Cardiac muscle cell (in vitro differentiated cells and primary cell): ENCODE data around the gene DEF6. TPM values are rescaled to one million over a fixed set of nuclear protein-coding genes. Genes with fewer than 3 reads are reported as not detected.

Experiments
- DNase-seq, 2 donors: peaks; one replicate each; pipeline versions ENCODE4 v3.0.0 to v3.0.0-alpha.2; 2010 to 2017; ENCODE audit warnings: low read depth in 1 of 2, low spot score in 1 of 2
- H3K27ac ChIP-seq: fragments of 200-600 bp; sonication (generic); 2 replicates; pipeline ENCODE4 v1.5.1; 2016
- H3K27me3 ChIP-seq: fragments of 200-600 bp; sonication (generic); 2 replicates; pipeline ENCODE4 v1.6.0; 2016; ENCODE audit warnings: control low read depth
- H3K36me3 ChIP-seq: fragments of 200-600 bp; sonication (generic); 2 replicates; pipeline ENCODE4 v1.5.1; 2016; ENCODE audit warnings: control low read depth
- H3K4me1 ChIP-seq: fragments of 200-600 bp; sonication (generic); 2 replicates; pipeline ENCODE4 v1.8.1; 2017; ENCODE audit warnings: low read depth, mild to moderate bottlenecking, mixed run types
- H3K4me3 ChIP-seq: fragments of 200-600 bp; sonication (generic); 2 replicates; pipeline ENCODE4 v1.5.1; 2016; ENCODE audit warnings: mild to moderate bottlenecking
- H3K9me3 ChIP-seq: fragments of 200-600 bp; sonication (generic); 2 replicates; pipeline ENCODE4 v1.5.1; 2017; ENCODE audit warnings: low read depth, mild to moderate bottlenecking, control low read depth
- polyA plus RNA-seq: library from polyadenylated mRNA; unstranded; fragments of >200 nt; fragmentation: Nextera tagmentation; extraction: Ambion mirVana; gene quantifications from 2 replicates; pipeline ENCODE4 v1.2.1, GENCODE V29; 2016
- total RNA-seq: library from RNA; depleted of rRNA; stranded (reverse); fragments of >200 nt; gene quantifications from 2 replicates; pipeline ENCODE4 v1.2.3, GENCODE V29; 2016
- TF ChIP-seq, protein P1 (sequence below): IDR thresholded peaks from 2 replicates; pipeline ENCODE4 v1.5.1; 2012; ENCODE audit warnings: low read depth, mild to moderate bottlenecking, low read length

The DEF6 gene
- total and polyA plus RNA-seq, 2 experiments from 2014 or later = 2.3 to 9.2 TPM

DNA sequence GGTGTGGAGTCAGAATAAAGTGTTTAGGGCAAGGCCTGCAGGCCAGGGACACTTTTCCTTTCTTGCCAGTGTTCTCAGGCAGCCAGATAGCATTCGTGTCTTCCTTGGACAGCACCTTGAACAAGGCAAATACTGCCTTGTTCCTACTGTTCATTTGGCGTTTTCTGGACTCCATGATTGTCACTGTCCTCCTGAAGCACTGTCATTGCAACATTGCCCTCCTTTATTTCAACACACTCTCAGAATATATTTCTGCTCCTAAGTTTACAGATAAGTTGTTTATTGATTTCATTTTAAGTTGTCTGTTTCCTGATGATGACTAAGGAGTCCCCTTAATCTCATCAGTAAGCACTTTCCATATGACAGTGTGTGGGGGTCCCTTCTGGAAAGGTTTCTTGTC lies 15.1 kb upstream of the DEF6 start:
- TF ChIP-seq, protein P1, sequence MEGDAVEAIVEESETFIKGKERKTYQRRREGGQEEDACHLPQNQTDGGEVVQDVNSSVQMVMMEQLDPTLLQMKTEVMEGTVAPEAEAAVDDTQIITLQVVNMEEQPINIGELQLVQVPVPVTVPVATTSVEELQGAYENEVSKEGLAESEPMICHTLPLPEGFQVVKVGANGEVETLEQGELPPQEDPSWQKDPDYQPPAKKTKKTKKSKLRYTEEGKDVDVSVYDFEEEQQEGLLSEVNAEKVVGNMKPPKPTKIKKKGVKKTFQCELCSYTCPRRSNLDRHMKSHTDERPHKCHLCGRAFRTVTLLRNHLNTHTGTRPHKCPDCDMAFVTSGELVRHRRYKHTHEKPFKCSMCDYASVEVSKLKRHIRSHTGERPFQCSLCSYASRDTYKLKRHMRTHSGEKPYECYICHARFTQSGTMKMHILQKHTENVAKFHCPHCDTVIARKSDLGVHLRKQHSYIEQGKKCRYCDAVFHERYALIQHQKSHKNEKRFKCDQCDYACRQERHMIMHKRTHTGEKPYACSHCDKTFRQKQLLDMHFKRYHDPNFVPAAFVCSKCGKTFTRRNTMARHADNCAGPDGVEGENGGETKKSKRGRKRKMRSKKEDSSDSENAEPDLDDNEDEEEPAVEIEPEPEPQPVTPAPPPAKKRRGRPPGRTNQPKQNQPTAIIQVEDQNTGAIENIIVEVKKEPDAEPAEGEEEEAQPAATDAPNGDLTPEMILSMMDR = no peak
- no peak for DNase-seq
- Histone ChIP-seq H3K27ac (no peak overlapping the region), H3K9me3 (no peaks in the 10 kb centered on the region), H3K4me1 (peaks cover 15% of the 10 kb centered on the region), H3K4me3 (no peak overlapping the region), H3K36me3 (peaks cover 42% of the 10 kb centered on the region), H3K27me3 (no peaks in the 10 kb centered on the region)

- Histone ChIP-seq H3K27me3 (no peaks in the 10 kb centered on the region), H3K27ac (no peak overlapping the region), H3K4me3 (no peak overlapping the region), H3K36me3 (peaks cover 51% of the 10 kb centered on the region), H3K4me1 (peaks cover 15% of the 10 kb centered on the region), H3K9me3 (no peaks in the 10 kb centered on the region)
- TF ChIP-seq, protein P1 = no peak
- DNase-seq = no peak
Observed at GRCh38 chr6:35283361-35283760, 14.3 kb upstream of the DEF6 start.

DNA sequence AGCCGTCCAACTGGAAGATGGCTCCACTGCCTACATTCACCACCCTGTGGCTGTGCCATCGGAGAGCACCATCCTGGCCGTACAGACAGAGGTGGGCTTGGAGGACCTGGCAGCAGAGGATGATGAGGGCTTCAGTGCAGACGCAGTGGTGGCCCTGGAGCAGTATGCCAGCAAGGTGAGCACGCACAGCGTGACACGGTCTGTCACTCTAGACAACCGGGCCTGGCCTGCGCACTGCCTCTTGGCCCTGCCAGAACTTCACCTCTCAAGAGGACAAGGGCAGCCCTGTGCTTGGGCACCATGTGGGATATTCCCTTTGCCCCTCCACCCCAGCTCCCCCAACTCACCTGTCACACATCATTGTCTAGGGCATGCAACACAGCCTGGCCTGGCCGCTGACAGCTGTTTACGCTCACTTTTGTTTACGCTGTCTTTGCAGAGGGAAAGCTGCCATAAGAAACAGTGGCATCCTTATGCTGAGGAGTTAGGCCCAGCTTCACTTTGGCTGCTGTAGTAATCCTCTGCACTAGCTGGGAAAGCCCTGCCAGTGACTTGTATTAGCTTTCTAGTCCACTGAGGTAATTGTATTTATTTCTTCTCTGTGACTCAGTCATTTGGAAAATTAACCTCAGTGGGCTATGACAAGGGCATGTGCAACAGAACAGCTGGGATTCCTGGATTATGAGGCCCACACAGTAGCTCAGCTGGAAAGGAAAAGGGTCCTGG lies 9.8 kb upstream of the DEF6 start:
- DNase-seq = no peak
- Histone ChIP-seq H3K4me1 (no peaks in the 10 kb centered on the region), H3K27ac (no peak overlapping the region), H3K4me3 (no peak overlapping the region), H3K9me3 (no peaks in the 10 kb centered on the region), H3K27me3 (no peaks in the 10 kb centered on the region), H3K36me3 (peaks cover 62% of the 10 kb centered on the region)
- TF ChIP-seq, protein P1 = no peak

- Histone ChIP-seq H3K27me3 (no peaks in the 10 kb centered on the region), H3K36me3 (peaks cover 54% of the 10 kb centered on the region), H3K4me3 (no peak overlapping the region), H3K4me1 (no peaks in the 10 kb centered on the region), H3K9me3 (no peaks in the 10 kb centered on the region), H3K27ac (no peak overlapping the region)
- TF ChIP-seq, protein P1 = no peak
- DNase-seq = no peak
Observed at GRCh38 chr6:35288834-35289233, 8.8 kb upstream of the DEF6 start.

DNA sequence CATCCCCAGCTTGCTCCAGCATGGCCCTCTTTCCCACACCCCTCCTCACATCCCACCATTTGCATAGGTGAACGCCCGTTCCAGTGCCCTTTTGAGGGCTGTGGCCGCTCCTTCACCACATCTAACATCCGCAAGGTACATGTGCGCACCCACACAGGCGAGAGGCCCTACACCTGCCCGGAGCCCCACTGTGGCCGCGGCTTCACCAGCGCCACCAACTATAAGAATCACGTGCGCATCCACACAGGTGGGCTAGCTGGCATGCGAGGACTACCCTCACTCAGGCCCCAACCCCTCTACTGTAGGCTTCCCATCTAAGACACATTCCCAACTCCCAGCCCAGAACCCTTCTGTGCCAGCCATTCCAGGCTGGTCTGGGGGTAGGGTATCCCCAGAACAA lies 6.1 kb upstream of the DEF6 start:
- Histone ChIP-seq H3K4me3 (no peak overlapping the region), H3K27ac (no peak overlapping the region), H3K27me3 (no peaks in the 10 kb centered on the region), H3K4me1 (no peaks in the 10 kb centered on the region), H3K9me3 (no peaks in the 10 kb centered on the region), H3K36me3 (peaks cover 39% of the 10 kb centered on the region)
- no peak for DNase-seq
- TF ChIP-seq, protein P1 = no peak
